ENCODE measurements around the gene PNRC1.
A peak's percentile ranks its signal among the peaks of the same experiment; 100 is the strongest.
"Not testable (repeated sequence)": the region's sequence is repeated elsewhere in the genome, so short reads cannot be mapped to it uniquely, and the experiment has no call there.

PNRC1 gene

DNA sequence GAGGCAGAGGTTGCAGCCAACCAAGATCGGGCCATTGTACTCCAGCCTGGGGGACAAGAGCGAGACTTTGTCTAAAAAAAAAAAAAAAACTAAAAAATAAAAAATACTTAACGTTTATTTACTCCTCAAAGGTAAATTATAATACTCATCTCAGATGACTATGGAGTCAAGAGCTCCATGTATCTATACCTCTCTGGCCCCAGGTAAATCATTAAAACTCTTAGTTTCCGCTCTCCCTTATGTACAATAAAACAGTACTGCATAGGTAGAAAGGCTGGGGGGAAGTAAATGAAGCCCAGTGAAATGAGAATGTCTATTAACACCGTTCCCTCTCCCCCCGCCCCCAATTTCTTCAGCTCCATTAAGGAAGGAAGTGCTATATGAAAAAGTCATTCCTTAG is 36.2 kb downstream of the PNRC1 start:
- no peak for DNase-seq

GRCh38 chr6:89117211-89118108 is 36.9 kb downstream of the PNRC1 start, which contains the start of gene SRSF12:
TSS of gene SRSF12 (minus strand) at chr6:89118071. CDS start at chr6:89117887, 184 bp downstream.
- peak; percentile 23 for DNase-seq

GRCh38 chr6:89118931-89119330 is 38.4 kb downstream of the PNRC1 start:
- DNase-seq: no peak

DNA sequence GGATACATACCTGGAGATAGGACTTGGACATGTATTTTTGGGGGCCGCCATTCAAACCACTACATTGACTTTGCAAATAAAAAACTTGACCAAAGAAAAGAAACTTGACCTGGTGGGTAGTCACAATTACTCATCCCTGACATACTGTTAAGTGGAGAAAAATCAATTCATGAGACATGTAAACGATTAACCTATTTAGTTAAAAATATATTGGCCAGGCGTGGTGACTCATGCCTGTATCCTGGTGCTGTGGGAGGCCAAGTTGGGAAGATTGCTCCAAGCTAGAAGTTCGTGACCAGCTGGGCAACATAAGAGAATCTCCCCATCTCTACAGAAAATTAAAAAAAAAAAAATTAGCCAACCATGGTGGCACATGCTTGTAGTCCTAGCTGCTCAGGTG is 39.8 kb downstream of the PNRC1 start:
- no peak for DNase-seq

- no peak for DNase-seq
Observed at GRCh38 chr6:89121934-89122333, 41.4 kb downstream of the PNRC1 start.

DNA sequence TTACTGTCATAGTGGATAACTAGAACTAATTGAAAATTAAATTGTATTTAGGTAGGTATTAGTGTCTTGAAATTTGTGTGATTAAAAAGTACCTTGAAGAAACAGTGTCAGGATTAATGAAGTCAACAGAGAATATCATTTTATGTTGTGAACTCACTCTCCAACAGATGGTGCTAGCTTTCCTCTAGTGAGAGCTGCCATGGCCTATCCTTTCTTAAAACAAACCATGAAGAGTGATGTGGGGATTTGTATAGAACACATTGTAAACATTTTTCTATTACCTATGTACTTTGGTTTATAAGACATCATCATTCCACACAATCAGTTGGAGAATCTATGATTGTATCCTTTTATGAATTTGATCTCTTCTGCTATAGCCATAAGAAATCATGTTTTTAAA is 42.1 kb downstream of the PNRC1 start:
- DNase-seq: peak; percentile 41

DNA sequence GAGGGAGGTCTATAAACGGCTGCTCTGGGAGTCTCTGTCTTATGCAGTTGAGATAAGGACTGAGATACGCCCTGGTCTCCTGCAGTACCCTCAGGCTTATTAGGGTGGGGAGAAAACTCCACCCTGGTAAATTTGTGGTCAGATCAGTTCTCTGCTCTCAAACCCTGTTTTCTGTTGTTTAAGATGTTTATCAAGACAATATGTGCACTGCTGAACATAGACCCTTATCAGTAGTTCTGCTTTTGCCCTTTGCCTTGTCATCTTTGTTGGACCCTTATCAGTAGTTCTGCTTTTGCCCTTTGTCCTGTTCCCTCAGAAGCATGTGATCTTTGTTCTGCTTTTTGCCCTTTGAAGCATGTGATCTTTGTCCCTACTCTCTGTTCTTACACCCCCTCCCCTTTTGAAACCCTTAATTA is 47.7 kb downstream of the PNRC1 start:
- not testable (repeated sequence) for DNase-seq

DNA sequence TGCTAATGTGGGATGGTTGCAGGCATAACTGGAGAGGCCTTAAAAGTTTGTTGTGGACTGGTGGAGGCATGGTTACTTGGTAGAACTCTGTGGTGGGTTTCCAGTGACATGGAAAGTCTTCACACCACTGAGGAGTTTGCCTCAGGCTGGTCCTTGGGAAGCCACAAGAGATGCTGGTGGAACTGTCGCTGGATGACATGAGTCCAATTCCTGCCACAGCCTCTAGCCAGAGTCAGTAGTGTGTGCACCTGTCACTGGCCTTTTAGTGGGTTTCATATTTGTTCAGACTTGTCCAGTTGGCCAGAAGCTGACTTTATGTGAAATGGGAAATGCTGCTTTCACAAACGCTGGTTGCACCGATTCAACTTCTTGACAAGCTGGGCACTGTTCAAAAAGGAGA is 51.0 kb downstream of the PNRC1 start:
- DNase-seq: no peak

DNA sequence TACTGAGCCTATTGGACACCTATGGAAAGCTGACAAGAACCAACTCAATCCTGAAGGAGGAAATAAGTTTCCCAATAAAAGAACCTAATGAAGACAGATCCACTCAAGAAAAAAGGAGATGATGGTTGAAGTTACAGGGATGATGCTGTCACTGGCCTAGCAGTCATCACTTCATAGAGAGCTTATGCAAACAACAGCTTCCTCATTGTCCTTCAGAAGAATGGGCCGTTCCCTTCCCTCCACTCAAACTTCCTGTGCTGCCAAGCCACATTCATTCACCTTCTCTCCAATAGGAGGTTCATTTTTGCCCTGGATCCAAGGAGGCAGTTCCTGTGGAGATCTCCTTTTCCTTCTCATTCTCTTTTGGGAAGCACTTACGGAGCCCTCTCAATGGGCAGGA is 51.5 kb downstream of the PNRC1 start:
- no peak for DNase-seq

- no peak for DNase-seq
Observed at GRCh38 chr6:89133981-89134380, 53.4 kb downstream of the PNRC1 start.

DNA sequence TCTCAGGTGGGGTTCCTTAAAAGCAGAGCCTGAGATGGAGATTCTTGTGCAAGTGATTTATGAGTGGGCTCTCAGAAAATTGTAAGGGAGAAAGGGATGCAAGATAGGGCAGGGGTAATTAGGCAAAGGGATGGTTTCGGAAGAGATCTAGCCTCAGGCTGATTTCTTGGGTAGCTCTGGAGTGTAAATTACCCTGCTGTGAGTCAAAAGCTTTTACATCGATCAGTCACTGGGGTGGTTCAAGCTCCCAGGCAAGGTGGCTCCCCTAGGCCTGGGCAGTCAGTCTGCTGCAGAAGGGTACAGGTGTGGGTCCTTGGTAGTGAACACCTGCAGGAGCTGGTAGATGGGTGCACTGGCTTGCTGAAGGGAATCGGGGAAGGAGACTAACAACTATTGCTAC is 54.2 kb downstream of the PNRC1 start:
- no peak for DNase-seq

Data from fibroblast of upper back skin (primary cell).